ENCODE data around the gene BUB3.
"Not testable (repeated sequence)": the region's sequence is repeated elsewhere in the genome, so short reads cannot be mapped to it uniquely, and the experiment has no call there.

- TF ChIP-seq POLR2AphosphoS5 (IDR thresholded peaks at IDR 0.05; ENCODE audit: low read depth); CTCF (conservative IDR thresholded peaks at IDR 0.05; ENCODE audit: low read depth in 2 of 2); EZH2 (IDR thresholded peaks at IDR 0.05; ENCODE audit: low read depth, unreplicated experiment); REST (IDR thresholded peaks at IDR 0.05; ENCODE audit: unreplicated experiment); ZNF114 (CRISPR knock-in tag; IDR thresholded peaks at IDR 0.05); JUNB (IDR thresholded peaks at IDR 0.05; ENCODE audit: unreplicated experiment): not testable (repeated sequence)
These were observed 24.2 kb downstream of the BUB3 start for GRCh38 chr10:123178390-123178789.
